Brain pericyte (primary cell): ENCODE data around the gene PCBP3.
"Not testable (repeated sequence)": the region's sequence is repeated elsewhere in the genome, so short reads cannot be mapped to it uniquely, and the experiment has no call there.

ENCODE experiments used
- DNase-seq: peaks from one replicate; pipeline ENCODE4 v3.0.0-alpha.2; 2012; ENCODE audit warnings: low read depth, low spot score

PCBP3 gene

DNA sequence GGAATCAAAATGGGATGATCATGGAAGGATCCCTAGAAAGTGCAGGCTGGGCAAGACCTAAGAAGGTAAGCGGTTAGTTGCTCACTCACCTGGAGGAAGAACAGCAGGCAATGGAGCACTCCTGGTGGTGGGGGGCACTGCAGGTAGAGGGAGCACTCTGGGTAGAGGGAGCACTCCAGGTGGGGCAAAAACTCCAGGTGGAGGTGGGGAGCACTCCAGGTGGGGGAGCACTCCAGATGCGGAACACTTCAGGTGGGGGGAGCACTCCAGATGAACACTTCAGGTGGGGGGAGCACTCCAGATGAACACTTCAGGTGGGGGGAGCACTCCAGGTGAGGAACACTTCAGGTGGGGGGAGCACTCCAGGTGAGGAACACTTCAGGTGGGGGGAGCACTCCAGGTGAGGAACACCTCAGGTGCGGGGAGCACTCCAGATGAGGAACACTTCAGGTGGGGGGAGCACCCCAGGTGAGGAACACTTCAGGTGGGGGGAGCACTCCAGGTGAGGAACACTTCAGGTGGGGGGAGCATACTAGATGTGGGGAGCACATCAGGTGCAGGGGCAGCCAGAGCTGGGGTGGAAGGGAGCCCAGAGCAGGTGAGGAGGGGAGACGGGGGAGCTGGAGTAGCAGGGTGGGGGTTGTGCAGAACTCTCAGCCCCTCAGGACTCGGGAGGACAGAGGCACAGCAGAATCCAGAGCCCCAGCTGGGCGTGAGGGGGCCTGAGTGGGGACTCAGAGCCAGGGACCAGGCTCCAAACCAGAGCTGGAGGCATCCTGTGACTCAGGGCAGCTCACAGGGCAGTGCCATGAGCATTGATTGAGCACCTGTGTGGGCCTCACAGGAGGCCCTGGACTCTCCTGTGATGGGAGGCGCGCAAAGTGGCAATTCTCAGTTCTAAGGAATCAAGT lies 300.4 kb downstream of the PCBP3 start:
- no peak for DNase-seq

DNA sequence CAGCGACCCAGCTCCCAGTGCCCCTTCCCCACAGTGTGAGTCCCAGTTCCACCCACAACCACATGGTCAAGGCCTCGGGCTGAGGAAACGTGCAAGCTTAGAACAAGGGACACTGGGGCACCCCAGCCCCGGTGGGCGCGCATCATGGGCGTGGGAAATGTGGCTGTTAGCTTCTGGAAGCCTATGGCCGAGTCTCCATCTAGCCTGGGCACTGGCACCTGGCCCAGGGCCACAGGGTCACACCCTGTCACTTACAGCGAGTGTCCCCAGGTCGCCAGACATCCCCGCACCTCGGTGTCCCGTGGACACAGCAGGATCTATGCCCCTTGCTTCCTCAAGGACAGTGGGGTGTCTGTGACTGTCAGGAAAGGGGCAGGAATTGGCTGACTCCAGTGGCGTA lies 301.1 kb downstream of the PCBP3 start:
- no peak for DNase-seq

DNA sequence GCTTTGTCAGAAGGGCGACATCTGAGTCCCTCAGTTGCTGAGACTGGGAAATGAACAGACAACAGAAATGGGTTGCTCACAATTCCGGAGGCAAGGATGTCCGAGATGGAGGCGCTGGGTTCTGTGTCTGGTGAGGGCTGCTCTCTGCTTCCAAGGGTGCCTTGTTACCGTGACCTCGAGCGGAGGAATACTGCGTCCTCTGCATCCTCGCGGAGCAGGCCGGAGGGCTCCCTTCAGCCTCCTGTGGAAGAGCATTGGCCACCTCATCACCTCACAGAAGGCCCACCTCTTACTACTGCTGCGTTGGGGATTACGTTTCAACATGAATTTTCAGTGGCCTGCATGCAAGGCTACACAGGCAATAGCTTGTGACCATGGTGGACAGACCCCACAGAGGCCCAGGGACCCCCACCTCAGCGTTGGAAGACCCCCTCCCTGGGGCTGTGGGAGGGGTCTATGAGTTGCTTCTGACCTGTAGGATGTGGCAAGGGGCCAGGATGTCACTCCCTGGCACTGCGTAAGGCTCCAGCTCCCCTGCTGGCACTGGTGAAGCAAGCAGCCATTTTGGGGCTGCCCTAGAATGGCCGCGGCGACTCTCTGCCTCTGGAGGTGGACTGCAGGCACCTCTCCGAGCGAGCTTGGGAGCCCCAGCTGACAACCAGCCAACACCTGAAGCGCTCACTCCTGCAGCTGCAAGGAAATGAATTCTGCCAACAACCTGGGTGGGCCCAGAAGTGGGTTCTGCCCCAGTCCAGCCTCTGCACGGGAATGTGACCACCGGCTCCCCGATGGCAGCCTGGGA lies 301.7 kb downstream of the PCBP3 start:
- DNase-seq = no peak

DNA sequence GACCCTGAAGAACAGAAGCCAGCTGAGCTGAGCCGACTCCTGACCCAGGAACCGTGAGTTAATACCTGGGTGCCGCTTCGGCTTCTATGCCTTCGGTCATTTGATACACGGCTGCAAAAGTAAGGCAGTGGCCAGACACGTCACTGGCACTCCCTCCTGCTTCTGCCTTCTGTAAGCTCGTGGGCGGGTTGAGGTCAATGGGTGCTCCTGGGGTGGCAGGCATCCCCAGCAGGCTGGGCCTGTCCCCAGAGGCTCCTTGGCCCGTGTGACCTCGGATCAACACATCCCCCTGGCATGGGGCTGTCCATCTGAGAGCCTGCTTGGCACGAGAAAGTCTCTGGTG lies 302.3 kb downstream of the PCBP3 start:
- no peak for DNase-seq

DNA sequence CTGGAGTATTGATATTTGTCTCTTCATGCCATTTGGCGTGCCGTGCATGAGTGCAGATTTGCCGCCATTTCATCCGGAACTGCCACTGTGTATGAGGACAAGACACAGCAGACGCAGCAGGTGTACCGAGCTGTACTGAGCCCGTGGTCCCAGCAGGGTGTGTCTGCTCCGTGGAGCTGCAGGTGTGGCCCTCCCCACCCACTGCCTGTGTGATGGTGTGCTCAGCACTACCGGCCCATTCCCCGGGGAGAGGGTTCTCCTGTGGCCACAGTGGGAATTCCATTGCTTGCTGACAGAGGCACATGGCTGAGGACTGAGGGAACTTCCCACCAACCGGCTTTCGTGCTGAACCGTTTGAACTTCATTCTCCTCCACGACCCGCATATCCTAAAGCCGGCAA lies 303.8 kb downstream of the PCBP3 start:
- DNase-seq = no peak

DNA sequence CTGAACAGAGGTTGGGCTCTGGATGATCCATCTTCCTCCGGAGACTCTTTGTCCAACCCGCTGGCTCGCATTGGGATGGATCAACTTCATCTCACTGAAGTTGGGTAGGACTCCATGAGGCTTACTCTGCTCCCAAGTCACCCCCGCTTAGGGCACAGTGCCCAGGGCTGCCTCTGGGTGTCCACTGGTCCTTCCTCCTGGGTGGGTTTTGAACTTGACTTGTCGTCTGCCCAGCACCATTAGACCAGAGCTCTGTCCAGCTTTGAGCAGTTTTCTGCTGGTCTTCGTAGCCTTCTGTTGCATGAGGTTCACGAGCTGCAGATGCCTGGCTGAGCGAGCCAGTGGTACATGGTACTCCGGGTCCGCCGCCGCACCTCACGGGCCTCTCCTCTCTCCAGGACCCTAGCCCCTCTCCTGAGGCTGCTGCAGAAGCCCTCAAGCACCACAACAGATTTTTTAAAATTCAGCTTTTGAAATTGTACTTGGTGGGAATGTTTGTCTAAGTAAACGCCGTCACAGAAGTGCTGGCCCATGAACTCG lies 304.3 kb downstream of the PCBP3 start:
- DNase-seq = no peak

DNA sequence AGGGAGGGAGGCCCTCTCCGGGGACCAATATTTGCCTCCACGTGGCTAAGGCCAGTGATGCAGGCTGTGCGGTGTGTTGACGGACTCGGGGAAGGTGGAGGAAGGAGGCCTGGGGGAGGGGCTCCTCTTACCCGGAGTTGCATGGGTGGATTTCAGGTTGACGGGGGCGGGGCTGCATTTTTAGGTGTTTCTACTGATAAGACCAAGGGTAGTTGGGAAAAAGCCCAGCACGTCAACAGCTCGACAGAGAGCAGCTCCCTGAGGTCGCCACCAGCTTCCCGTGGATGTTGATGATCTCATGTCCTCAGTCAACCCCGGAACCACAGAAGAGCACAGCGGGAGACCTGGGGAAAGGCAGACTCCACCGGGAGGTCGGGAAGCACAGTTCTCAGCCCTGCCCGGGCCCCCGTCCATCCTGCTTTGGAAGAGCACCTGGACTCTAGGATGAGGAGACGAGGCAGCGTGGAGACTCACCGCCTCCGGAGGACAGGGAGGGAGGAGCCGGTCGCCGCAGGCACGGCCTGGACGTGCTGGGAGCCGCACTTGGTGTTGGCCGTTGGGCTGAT lies 305.1 kb downstream of the PCBP3 start:
- no peak for DNase-seq

DNA sequence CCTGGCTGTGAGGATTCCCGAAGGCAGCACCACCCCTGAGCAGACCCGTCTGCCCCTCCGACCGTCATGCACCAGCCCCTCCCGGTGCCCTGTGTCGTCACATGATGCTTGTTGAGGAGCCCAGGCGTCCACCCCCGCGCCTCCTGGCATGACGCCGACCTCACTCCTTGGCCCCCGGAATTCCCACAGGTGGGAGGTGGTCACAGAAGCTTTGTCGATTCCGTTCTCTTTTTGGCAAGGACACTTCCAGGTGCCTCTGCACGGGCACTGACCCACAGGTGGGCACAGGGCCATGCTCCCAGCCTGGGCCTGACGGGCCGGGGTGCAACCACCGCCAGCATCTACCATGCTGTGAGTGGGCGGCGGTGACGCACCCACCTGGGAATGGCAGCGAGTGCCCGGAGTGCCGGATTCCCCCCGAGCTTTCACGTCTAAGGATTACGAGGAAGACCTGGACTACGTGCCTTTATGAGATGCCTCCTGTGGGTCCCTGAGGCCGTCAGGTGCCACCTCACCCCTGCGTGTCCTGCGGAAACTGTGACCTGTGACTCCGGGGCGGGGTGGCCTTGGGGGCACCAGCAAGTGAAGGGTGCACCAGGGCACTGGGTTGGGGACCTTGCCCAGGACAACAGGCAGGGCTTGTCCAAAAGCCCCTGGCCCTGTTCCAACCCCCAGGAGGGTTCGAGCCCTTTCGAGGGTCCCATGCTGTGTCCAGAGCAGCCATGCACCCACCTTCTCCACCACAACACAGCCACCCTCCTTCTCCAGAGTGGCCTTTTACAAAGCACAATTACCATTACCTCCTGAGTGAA lies 306.6 kb downstream of the PCBP3 start:
- no peak for DNase-seq

DNA sequence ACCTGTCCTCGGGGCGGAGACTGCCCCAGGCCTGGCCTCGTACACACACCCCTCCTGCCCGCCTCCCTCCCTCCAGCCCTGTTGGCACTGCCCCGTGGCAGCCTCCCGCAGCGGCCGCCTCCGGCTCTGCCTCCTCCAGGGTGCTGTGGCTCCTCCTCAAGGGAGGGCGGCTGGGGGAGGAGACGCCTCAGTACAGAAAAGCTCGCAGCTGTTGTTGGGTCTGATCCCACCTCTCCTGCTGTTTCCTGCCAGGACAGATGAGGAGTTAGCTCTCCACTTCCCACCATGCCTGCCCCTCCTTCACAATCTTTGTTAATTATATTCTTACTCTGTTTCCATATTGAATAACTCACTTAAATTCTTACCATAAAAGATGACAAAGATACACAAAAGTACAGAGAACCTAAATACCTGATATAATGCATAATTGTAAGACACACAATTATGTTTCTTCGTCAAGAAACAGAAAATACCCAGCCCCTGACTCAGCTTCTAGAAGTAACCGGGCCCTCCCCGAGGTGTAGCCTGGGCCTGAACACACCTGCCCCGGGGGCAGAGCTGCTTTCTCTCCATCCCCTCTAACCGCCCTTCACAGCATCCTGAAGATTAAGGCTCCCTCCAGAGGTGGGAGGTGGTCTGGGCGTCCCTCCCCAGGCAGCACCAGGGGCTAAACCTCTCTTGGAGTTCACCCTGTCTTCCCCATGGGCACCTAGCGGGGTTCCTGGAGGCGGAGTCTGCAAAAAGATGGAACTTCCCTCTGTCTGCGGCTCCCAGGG lies 307.4 kb downstream of the PCBP3 start:
- no peak for DNase-seq

DNA sequence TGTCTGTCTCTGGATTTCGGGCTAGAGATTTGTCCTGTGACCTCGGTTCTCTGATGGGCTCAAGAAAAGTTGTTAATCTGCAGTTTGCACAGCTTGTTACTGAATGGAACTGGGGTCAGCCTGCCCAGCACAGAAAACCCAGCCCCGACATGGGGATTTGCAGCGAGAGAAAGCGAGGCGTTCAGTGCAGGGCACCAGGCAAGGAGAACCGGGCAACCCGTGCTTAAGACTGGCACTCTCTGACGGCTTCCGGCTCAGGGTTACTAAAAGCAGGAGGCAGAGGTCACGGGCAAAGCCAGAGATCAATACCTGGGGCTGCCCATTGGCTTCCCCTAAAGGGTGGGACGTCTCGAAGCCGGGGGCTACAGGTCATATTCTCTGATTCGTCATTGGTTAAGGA lies 308.2 kb downstream of the PCBP3 start:
- DNase-seq = no peak

DNA sequence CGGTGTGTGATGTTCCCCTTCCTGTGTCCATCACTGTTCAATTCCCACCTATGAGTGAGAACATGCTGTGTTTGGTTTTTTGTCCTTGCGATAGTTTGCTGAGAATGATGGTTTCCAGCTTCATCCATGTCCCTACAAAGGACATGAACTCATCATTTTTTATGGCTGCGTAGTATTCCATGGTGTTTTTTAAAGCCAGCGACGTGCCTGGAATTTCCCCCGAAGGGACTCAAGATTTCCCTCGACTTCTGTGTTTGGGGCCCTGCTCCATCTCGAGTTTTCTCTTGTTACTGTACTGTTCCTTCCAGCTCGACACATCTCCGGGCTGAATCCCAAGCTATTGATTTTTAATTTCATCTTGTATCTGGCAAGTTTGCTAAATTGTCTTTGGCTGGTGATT lies 309.0 kb downstream of the PCBP3 start:
- DNase-seq = not testable (repeated sequence)

DNA sequence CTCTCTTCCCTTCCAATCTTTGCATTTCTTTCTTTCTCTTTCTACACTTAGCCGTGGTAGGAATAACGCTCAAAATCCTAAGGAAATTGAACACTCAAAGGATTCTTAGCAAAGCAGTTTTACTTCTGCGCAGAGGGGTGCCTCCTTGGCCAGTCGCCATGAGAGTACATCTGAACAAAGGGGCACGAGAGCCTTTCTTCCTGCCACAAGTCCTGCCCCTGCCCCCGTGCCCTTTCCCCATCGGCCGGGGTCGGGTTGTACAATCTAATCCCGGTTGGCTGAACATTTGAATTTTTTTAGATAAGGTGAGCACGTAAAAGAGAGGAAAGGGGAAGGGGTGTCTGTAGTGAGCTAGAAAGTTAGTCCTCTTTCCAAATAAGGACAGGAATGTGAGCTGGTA lies 309.4 kb downstream of the PCBP3 start:
- no peak for DNase-seq

DNA sequence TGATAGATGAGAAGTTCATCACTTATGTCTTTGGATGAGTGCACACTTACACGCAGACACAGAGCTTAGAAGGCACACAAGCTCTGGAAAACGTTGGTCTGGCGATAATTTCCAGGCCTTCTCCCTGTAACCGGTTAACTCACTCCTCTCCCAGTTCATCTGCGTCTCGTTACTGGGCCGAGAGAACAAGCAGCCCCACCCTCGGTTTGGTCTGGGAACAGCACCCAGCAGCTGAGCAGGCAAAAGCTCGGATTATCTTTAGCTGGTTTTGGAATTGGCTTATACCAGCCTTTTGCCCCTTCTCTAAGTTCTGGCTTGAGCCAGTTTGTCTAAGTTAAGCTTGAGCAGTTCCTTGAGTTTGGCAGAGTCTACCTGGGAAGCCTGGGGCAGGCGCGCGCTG lies 310.7 kb downstream of the PCBP3 start:
- DNase-seq = no peak

DNA sequence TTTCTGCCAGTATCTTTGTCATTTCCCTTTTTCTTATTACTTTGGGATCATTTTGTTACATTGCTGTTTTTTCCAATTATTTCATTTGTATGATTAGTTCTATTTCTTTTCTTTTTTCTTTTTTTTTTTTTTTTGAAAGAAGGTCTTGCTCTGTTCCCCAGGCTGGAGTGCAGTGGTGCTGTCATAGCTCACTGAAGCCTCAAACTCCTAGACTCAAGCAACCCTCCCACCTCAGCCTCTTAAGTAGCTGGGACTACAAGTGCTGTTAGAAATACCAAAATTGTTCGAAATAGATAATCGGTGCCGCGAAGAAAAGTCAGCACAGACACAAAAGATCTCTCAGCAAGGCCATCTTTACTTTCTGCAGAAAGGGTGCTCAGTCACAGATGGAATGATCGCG lies 311.4 kb downstream of the PCBP3 start:
- DNase-seq = no peak

DNA sequence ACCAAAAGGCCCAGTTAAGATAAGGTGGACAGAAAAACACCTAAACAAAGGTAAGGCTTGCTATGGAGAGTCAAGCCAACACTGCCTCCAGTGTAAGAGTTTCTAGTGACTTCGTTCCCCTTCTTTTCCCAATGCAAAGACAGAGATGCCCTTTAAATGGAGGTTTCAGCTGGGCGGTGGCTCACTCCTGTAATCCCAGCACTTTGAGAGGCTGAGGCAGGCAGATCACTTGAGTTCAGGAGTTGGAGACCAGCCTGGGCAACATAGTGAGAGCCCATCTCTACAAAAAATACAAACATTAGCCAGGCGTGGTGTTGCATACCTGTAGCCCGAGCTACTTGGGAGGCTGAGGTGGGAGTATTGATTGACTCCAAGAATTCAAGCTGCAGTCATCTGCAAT lies 314.0 kb downstream of the PCBP3 start:
- DNase-seq = no peak

DNA sequence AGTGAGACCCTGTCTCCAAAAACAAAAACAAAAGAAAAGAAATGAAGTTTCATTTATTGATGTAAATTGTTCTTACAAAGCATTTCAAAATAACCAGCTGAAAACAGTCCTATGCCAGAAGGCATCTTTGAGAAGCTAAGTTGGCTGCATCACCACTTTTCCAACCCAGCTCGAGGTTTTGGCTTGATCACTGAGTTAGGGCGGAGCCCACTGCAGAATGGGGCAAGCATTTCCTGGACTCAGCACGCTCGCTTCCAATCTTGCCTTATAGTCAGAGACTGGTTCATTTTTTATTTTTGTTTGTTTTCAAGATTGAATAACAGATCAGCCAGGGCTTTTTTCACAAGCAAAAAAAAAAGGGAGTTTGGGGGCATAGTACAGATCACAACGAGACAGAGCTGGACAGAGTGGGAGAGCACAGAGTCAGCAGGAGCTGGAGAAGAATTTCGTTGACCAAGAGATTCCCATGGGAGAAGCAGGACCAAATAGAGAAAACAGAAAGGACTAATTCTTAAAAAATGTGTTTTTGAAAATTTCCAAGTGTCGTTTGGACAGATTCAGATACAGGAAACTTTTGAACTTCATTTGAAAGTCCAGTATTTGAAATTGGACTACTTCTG lies 314.6 kb downstream of the PCBP3 start:
- DNase-seq = no peak

DNA sequence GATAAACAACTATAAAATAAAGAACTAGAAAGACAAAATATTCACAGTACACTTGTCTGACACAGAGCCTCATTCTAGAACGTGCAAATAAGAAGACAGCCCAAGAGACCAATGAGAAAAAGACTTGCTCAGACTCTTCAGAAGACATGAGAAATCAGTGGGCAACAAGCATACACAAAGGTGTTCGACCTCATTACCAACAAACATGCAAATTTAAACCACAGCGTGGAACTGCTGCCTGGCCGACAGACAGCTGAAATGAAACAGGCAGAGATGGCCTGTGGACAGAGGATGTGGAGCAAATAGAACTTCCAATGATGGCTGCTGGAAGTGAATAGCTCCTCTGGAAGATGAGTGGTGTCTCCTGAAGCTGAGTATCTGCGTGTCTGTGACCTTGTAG lies 315.7 kb downstream of the PCBP3 start:
- DNase-seq = no peak

DNA sequence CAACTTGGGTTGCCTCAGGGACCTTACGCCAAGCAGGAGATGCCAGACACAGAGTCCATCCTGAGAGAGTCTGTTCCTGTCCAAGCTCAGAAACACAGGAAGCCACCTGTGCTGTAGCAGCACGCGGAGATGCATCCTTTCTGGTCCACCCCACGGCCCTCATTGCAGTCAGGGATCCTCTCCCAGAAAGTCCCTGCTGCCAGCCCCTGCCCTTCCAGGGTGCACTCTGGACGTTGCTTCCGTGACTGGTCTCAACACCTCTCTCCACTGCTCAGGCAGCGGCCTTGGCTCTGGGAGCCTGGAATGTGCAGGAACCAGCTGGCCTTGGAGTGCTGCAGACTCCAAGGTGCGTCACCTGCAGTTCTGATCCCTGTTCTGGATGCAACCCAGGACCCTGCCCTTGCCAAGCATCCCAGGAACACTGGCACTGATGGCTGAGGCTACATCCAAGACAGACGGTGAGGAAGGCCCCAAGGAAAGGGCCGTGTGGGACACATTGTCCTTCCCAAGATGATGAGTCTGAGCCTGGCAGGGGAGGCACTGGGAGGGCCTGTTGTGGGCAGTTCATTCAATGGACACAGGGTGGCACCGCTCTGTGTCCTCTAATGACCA lies 316.4 kb downstream of the PCBP3 start:
- DNase-seq = no peak

DNA sequence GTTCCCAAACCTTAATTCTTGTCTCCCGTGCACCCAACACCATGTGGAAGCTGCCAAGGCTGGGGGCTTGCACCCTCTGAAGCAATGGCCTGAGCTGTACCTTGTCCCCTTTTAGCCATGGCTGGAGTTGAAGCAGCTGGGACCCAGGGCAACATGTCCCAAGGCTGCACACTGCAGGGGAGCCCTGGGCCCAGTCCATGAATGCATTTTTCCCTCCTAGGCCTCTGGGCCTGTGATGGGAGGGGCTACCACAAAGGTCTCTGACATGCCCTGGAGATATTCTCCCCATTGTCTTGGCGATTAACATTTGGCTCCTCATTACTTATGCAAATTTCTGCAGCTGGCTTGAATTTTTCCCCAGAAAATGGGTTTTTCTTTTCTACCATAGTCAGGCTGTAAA lies 317.9 kb downstream of the PCBP3 start:
- DNase-seq = not testable (repeated sequence)
